HepG2 (cell line): ENCODE results near the gene FBXO5. TPM values are rescaled to one million over a fixed set of nuclear protein-coding genes. Genes with fewer than 3 reads are reported as not detected.
"Not testable (repeated sequence)": the region's sequence is repeated elsewhere in the genome, so short reads cannot be mapped to it uniquely, and the experiment has no call there.

ENCODE experiments used
- ATAC-seq: fragments of 200-7000 bp; cut with Tn5 transposase; 3 replicates; pipeline ENCODE4 v1.9.1; 2020; ENCODE audit warnings: mild to moderate bottlenecking, moderate library complexity
- BruUV-seq: library from RNA; stranded (reverse); fragments of 400-500 nt; replicated peaks from 2 replicates; lab custom pipeline; 2021; lab: Mats Ljungman, UMichigan
- CTCF ChIA-PET: fragments of 300-600 bp; formaldehyde crosslinking; extraction: SDS; loops from one replicate; lab custom pipeline; 2021; ENCODE audit warnings: low total read pairs, inconsistent platforms, low intra/inter-chr PET ratio; lab: Yijun Ruan, JAX
- POLR2A ChIA-PET: fragments of 350-600 bp; sonication (Branson Sonifier 250); formaldehyde crosslinking; loops from one replicate; lab custom pipeline; 2020; ENCODE audit warnings: antibody characterized with exemption, inconsistent platforms; lab: Yijun Ruan, JAX
- DNase-seq: peaks from one replicate; pipeline ENCODE4 v3.0.0-alpha.2; 2015; ENCODE audit warnings: low spot score
- FAIRE-seq: peaks from 3 replicates; lab custom pipeline; 2011; peaks lifted over from hg19 to GRCh38; lab: Jason Lieb, UNC
- H2AFZ ChIP-seq: one replicate; pipeline ENCODE4 v1.6.1; 2011; ENCODE audit warnings: low read length, inconsistent platforms
- H3K27ac ChIP-seq: fragments of 300-600 bp; 3 replicates; pipeline ENCODE4 v1.8.0; 2011; ENCODE audit warnings: mixed run types, mild to moderate bottlenecking, mixed read lengths, low read length, inconsistent platforms; ENCODE audit not compliant: insufficient read depth; ENCODE audit errors: extremely low read length
- H3K27me3 ChIP-seq, 2 experiments: fragments of 200-600 bp in 1 of 2; 2 replicates in 1 of 2; 3 replicates in 1 of 2; pipeline versions ENCODE4 v1.6.0 to v1.8.0; 2011; ENCODE audit warnings: low read length in 2 of 2, mild to moderate bottlenecking in 2 of 2, moderate library complexity in 2 of 2, inconsistent platforms in 1 of 2; ENCODE audit not compliant: insufficient read depth in 2 of 2, control insufficient read depth in 1 of 2
- H3K36me3 ChIP-seq, 2 experiments: fragments of 200-600 bp in 1 of 2; replicated peaks in 1 of 2; 2 replicates in 1 of 2; 3 replicates in 1 of 2; pipeline versions ENCODE4 v1.5.1 to v1.8.0; 2011; ENCODE audit warnings: low read length in 2 of 2, inconsistent platforms in 1 of 2; ENCODE audit not compliant: insufficient read depth in 2 of 2, control insufficient read depth in 1 of 2
- H3K4me1 ChIP-seq: 2 replicates; pipeline ENCODE4 v1.5.1; 2012; ENCODE audit warnings: low read length, inconsistent platforms; ENCODE audit not compliant: insufficient read depth
- H3K4me2 ChIP-seq: 2 replicates; pipeline ENCODE4 v1.6.0; 2011; ENCODE audit warnings: low read depth, low read length, inconsistent platforms
- H3K4me3 ChIP-seq, 3 experiments: fragments of 200-600 bp in 1 of 3; sonication (generic), shearing (Covaris generic) in 1 of 3; replicated peaks in 1 of 3; 2 replicates each; pipeline ENCODE4 v1.5.1; 2011 to 2016; ENCODE audit warnings: low read length in 3 of 3, inconsistent platforms in 2 of 3, low read depth in 2 of 3, mild to moderate bottlenecking in 2 of 3, control low read depth in 1 of 3, mixed read lengths in 1 of 3; ENCODE audit not compliant: insufficient read depth in 1 of 3
- H3K79me2 ChIP-seq: one replicate; pipeline ENCODE4 v1.6.1; 2011; ENCODE audit warnings: low read length, inconsistent platforms; ENCODE audit not compliant: insufficient read depth
- H3K9ac ChIP-seq: 2 replicates; pipeline ENCODE4 v1.6.0; 2011; ENCODE audit warnings: mild to moderate bottlenecking, low read depth, low read length, inconsistent platforms; ENCODE audit not compliant: insufficient read depth
- H3K9me3 ChIP-seq: 2 replicates; pipeline ENCODE4 v1.5.1; 2012; ENCODE audit warnings: mild to moderate bottlenecking, low read length
- H4K20me1 ChIP-seq: 2 replicates; pipeline ENCODE4 v1.6.0; 2011; ENCODE audit warnings: inconsistent platforms, mild to moderate bottlenecking, low read length, moderate library complexity; ENCODE audit not compliant: insufficient read depth
- IKZF5 ChIP-seq: IDR thresholded peaks from 2 replicates; pipeline ENCODE4 v1.6.1; 2018; ENCODE audit warnings: missing genetic modification reagents, mild to moderate bottlenecking, missing compliant biosample characterization
- SMYD3 ChIP-seq: sonication (generic); formaldehyde crosslinking; IDR thresholded peaks from 2 replicates; pipeline ENCODE4 v1.8.1; 2023; ENCODE audit warnings: mild to moderate bottlenecking, missing genetic modification reagents
- ZNF33A ChIP-seq: sonication (generic); formaldehyde crosslinking; IDR thresholded peaks from 2 replicates; pipeline ENCODE4 v1.5.1; 2020; ENCODE audit warnings: missing genetic modification reagents, mild to moderate bottlenecking, moderate library complexity, borderline replicate concordance
- ZSCAN5A ChIP-seq: sonication (generic); formaldehyde crosslinking; IDR thresholded peaks from 2 replicates; pipeline ENCODE4 v1.8.0; 2022; ENCODE audit warnings: mild to moderate bottlenecking, missing genetic modification reagents, borderline replicate concordance
- WGBS: methylation state at CpG from one replicate; pipeline ENCODE4 v1.1.6; 2017; ENCODE audit warnings: low lambda C conversion rate; 5-methylcytosine and 5-hydroxymethylcytosine counted together
- in situ Hi-C: cut with HindIII; loops from 2 replicates; pipeline ENCODE4 v1.10.0; 2017; ENCODE audit warnings: low pct_unique_long_range_greater_than_20kb; ENCODE audit not compliant: extremely low pct_ligation_motif_present
- intact Hi-C: fragments of 100-400 bp; cut with micrococcal nuclease; formaldehyde crosslinking; loops from one replicate; pipeline ENCODE4 v1.10.0; 2022; ENCODE audit not compliant: unreplicated experiment
- polyA plus RNA-seq, 8 experiments: library from polyadenylated mRNA; depleted of rRNA in 3 of 8; stranded (reverse) in 7 of 8; unstranded in 1 of 8; fragments of >200 nt; fragmentation: Illumina TruSeq in 4 of 8; extraction: Trizol in 4 of 8; gene quantifications; 2 replicates each; pipeline versions ENCODE4 v1.2.1 to v1.2.3, GENCODE V29; 2011 to 2016; ENCODE audit warnings: low read depth in 4 of 8, missing spikeins in 1 of 8, mixed read lengths in 1 of 8; ENCODE audit not compliant: insufficient read depth in 1 of 8
- total RNA-seq, 5 experiments: library from RNA; depleted of rRNA; stranded (reverse); fragments of >200 nt; fragmentation: Illumina TruSeq; extraction: Trizol; gene quantifications; 2 replicates each; pipeline ENCODE4 v1.2.3, GENCODE V29; 2016; ENCODE audit warnings: low read depth in 1 of 5
- TF ChIP-seq, protein P1 (sequence below): sonication (generic); formaldehyde crosslinking; IDR thresholded peaks from 2 replicates; pipeline ENCODE4 v1.4.0; 2020; ENCODE audit warnings: missing genetic modification reagents

The FBXO5 gene
- total and polyA plus RNA-seq, 2 of the 13 experiments (the other 11 are each of a cell fraction or from before 2014, with no cell fraction given) = 15.8 to 41.5 TPM

GRCh38 chr6:153001767-153002612 is 19.1 kb upstream of the FBXO5 start (continued):
- TF ChIP-seq, protein P1, sequence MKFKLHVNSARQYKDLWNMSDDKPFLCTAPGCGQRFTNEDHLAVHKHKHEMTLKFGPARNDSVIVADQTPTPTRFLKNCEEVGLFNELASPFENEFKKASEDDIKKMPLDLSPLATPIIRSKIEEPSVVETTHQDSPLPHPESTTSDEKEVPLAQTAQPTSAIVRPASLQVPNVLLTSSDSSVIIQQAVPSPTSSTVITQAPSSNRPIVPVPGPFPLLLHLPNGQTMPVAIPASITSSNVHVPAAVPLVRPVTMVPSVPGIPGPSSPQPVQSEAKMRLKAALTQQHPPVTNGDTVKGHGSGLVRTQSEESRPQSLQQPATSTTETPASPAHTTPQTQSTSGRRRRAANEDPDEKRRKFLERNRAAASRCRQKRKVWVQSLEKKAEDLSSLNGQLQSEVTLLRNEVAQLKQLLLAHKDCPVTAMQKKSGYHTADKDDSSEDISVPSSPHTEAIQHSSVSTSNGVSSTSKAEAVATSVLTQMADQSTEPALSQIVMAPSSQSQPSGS = no peak
- TF ChIP-seq IKZF5 (CRISPR knock-in tag) (no peak), ZNF33A (CRISPR knock-in tag) (no peak)

DNA sequence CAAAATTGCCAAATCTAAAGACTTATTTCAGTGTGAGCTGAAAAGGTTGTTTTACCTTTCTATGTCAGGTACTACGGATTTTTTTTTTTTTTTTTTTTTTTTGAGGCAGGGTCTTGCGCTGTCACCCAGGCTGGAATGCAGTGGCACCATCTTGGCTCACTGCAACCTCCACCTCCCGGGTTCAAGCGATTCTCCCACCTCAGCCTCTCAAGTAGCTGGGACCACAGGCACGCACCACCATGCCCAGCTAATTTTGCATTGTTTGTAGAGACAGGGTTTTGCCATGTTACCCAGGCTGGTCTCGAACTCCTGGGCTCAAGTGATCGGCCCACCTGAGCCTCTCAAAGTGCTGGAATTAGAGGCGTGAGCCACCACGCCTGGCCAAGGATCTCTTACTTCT is 17.9 kb upstream of the FBXO5 start:
- H3K79me2 ChIP-seq = peaks cover 58% of the 10 kb centered on the region
- H3K27ac ChIP-seq, H2AFZ ChIP-seq, DNase-seq, CTCF ChIA-PET, intact Hi-C loops, H3K9me3 ChIP-seq, ATAC-seq, H3K27me3 ChIP-seq, in situ Hi-C loops, BruUV-seq, FAIRE-seq: not testable (repeated sequence)
- peaks cover 33% of the 10 kb centered on the region for H3K4me1 ChIP-seq
- TF ChIP-seq SMYD3 (CRISPR knock-in tag) = 0 out of 2 replicates have a peak, but pooled peaks have one; percentile 26
- 0 out of 2 replicates have a peak, but pooled peaks have one; percentile 36 for TF ChIP-seq ZSCAN5A
- H3K4me3 ChIP-seq = peak overlapping the region; percentile 69 to 93 (median 92)
- H3K9ac ChIP-seq = peak overlapping the region; percentile 93; the same call in 1 of the 2 replicates
- peak overlapping the region; percentile 91 for H3K4me2 ChIP-seq
- peaks cover 6 to 20% of the 10 kb centered on the region in 2 experiments for H3K36me3 ChIP-seq
- H4K20me1 ChIP-seq = peaks cover 20% of the 10 kb centered on the region
- POLR2A ChIA-PET = interaction anchor here (0.9 to 3.2 kb wide), 2 partner anchors 15 to 17 kb away, joined by 3 to 28 read pairs; partner anchors contain the start of gene FBXO5
- 94% methylated on average over 9 of the region's 9 CpGs for WGBS
